NCI-H128 (cell line): Measurements from ENCODE around the gene CDH16.

Experiments
- DNase-seq: peaks from one replicate; lab custom pipeline; 2025; ENCODE audit not compliant: unreplicated experiment; lab: John Stamatoyannopoulos, UW

The CDH16 gene

GRCh38 chr16:66911801-66912200, 6.9 kb downstream of the CDH16 start:
- no peak for DNase-seq

GRCh38 chr16:66911112-66911511, 7.6 kb downstream of the CDH16 start:
- no peak for DNase-seq

GRCh38 chr16:66910175-66910940, 8.3 kb downstream of the CDH16 start:
- no peak for DNase-seq

- no peak for DNase-seq
Observed at GRCh38 chr16:66908762-66909559, 9.7 kb downstream of the CDH16 start.

GRCh38 chr16:66908116-66908515, 10.6 kb downstream of the CDH16 start:
- no peak for DNase-seq

- no peak for DNase-seq
Observed at GRCh38 chr16:66906916-66907836, 11.5 kb downstream of the CDH16 start.

- no peak for DNase-seq
Observed at GRCh38 chr16:66905633-66906539, 12.8 kb downstream of the CDH16 start.

- no peak for DNase-seq
Observed at GRCh38 chr16:66904846-66905632, 13.6 kb downstream of the CDH16 start.

- no peak for DNase-seq
Observed at GRCh38 chr16:66904428-66904845, 14.2 kb downstream of the CDH16 start.

- no peak for DNase-seq
Observed at GRCh38 chr16:66903544-66904427, 14.9 kb downstream of the CDH16 start.

- DNase-seq: no peak
Observed at GRCh38 chr16:66902648-66903543, 15.8 kb downstream of the CDH16 start.

- no peak for DNase-seq
Observed at GRCh38 chr16:66901626-66902025, 17.1 kb downstream of the CDH16 start.

- DNase-seq: no peak
Observed at GRCh38 chr16:66900721-66901441, 17.8 kb downstream of the CDH16 start.

GRCh38 chr16:66899945-66900710, 18.6 kb downstream of the CDH16 start:
- DNase-seq: no peak

GRCh38 chr16:66899310-66899944, 19.3 kb downstream of the CDH16 start:
- no peak for DNase-seq

- no peak for DNase-seq
Observed at GRCh38 chr16:66898933-66899309, 19.8 kb downstream of the CDH16 start.
